GM20000 (cell line): ENCODE measurements around the gene FRMD5.

ENCODE experiments used
- DNase-seq: peaks from one replicate; pipeline ENCODE4 v3.0.0; 2012; ENCODE audit warnings: low spot score
- TF ChIP-seq, protein P1 (sequence below): IDR thresholded peaks from 2 replicates; pipeline ENCODE4 v1.5.1; 2012; ENCODE audit warnings: mild to moderate bottlenecking, control low read depth; ENCODE audit errors: extremely low read depth, missing control alignments

Gene FRMD5

DNA sequence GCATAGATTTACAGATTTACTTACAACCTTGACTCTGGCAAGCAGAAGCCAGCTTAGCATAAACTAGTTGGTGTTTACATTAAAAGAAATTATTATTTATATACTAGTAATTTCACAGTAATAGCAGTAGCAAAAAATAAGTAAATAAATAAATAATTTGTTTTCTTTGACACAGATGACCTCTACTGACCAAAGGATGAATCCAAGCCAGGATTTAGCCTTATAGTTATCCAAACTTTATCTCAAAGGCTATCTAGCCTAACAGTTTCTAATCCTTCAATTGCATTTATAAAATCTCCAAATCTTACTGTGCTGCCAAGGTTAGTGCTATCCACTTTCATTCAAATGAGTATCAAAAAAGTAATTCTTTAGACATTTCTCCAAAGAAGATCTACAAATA, 64.3 kb downstream of the FRMD5 start:
- no peak for DNase-seq
- TF ChIP-seq, protein P1, sequence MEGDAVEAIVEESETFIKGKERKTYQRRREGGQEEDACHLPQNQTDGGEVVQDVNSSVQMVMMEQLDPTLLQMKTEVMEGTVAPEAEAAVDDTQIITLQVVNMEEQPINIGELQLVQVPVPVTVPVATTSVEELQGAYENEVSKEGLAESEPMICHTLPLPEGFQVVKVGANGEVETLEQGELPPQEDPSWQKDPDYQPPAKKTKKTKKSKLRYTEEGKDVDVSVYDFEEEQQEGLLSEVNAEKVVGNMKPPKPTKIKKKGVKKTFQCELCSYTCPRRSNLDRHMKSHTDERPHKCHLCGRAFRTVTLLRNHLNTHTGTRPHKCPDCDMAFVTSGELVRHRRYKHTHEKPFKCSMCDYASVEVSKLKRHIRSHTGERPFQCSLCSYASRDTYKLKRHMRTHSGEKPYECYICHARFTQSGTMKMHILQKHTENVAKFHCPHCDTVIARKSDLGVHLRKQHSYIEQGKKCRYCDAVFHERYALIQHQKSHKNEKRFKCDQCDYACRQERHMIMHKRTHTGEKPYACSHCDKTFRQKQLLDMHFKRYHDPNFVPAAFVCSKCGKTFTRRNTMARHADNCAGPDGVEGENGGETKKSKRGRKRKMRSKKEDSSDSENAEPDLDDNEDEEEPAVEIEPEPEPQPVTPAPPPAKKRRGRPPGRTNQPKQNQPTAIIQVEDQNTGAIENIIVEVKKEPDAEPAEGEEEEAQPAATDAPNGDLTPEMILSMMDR: no peak

DNA sequence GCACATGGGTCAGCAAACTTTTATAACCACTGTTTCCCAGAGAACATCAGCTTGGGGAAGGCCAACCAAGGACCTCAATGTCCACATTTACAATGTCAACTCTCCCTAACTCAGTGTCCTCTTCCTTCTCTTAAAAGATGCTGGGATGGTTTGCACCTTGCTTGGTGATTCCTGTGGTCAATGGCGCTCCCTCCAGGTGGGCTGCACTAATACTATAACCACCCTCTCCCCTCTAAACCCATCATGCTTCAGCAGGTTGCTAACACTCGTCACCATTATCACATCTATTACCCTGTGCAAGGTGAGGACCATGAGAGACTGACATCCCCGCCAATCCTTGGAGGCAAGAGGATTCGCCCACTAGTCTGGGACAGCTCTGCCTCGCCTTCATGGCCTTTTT, 65.2 kb downstream of the FRMD5 start:
- TF ChIP-seq, protein P1: no peak
- DNase-seq: no peak

DNA sequence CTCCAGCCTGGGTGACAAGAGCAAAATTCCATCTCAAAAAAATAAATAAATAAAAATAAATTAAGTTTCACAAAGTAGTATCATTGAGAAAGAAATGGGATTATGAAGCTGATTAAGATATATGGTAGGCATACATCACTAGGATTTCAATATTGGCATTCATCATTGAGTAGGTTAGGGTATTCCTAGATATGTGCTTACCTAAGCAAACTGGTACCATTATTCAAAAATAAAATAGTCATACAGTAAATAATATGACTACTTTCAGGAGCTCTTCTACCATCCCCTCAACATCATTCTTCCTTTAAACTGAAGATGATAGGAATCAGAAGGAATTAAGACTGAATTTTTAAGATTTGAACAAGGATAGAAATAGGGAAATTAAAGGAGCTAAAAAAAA, 66.6 kb downstream of the FRMD5 start:
- DNase-seq: no peak
- TF ChIP-seq, protein P1: no peak

DNA sequence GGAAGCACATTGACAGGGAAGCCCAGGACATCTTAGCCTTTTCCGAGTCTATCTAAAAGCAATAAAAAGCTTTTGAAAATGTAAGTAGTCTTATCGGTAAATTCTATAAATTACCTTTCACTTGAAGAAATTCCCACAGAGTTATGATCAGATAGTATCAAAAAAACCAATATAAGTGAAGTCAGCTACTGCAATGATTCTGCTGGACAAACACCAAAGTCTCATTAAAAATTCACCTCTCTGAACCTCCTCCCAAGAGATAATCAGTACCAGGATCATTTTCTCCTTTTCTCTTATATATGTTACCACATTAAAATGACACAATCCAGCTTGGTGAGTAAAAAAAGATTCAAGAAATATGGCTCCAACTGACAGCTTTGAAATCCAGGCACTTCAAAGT, 69.2 kb downstream of the FRMD5 start:
- TF ChIP-seq, protein P1: no peak
- DNase-seq: no peak

DNA sequence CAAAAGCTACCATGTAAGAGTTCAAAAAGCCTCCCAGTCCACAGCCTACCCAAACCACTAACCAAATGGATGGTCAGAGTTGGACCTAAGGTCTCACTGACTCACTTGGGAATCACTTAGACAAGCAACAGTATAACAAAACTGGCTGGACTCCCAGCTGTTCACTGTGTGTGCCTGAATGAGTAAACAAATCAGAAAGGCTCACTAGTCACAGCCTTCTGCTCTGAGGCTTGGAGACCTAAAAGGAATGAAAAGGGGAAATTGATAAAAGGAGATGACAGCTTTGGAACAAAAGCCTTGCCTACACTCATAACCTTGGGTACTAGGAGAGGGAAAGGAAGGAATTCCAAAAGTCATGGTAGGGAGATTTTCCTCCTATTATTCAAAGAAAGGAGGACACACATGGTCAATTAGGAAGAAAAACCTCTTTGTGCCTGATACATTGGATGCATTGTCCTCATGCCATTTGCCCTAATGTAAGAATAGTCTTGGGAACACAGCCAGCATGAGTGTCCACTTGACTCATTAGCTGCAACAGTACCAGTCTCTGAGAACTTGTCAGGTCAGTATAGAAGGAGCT, 92.3 kb downstream of the FRMD5 start:
- DNase-seq: no peak
- TF ChIP-seq, protein P1: no peak

DNA sequence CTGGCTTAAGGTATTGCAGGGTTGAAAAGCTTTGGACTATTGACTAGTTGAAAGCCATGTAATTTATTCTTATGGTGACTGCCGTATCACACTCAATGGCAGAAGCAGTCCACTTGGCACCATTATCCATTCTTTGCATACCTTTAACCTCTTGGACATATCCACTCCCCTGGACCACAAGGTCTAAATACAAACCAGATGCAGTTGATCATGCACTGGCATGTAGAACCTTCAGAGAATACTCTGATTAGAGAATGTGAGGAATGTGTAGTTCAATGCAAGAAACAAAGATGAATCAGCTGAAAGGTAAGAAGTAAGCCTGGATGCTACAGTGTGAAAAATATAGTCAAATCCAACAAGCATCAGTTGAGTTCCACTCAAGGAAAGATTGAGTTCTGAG, 93.1 kb downstream of the FRMD5 start:
- TF ChIP-seq, protein P1: no peak
- DNase-seq: no peak

DNA sequence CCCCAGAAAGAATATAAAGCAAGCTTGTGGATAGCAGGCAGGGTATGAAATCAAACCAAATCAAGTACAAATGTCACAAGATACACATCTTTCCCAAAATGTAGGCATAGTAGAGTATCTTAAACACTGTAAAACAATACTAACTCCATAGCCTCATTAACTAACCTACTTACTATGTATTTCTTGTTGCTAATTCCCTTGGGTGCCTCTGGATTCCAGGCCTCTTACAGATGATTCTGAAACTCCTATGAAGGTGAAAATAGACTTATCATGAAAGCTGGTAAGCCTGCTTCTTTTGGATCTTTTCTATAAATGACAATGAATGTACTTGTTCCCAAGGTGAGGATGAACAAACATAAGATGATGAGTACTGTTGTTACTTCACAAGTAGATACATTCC, 93.8 kb downstream of the FRMD5 start:
- no peak for DNase-seq
- TF ChIP-seq, protein P1: no peak
